GM12892 (cell line): ENCODE measurements around the gene TEX264.

Experiments
- DNase-seq: peaks from one replicate; pipeline ENCODE4 v3.0.0; 2011; ENCODE audit not compliant: insufficient read length
- FAIRE-seq: peaks from 2 replicates; lab custom pipeline; 2011; peaks lifted over from hg19 to GRCh38; lab: Jason Lieb, UNC
- POLR2A ChIP-seq: IDR thresholded peaks from 2 replicates; pipeline ENCODE4 v1.6.1; 2011; ENCODE audit warnings: low read depth, low read length, control low read depth
- POLR2AphosphoS5 ChIP-seq: IDR thresholded peaks from 2 replicates; pipeline ENCODE4 v1.6.1; 2011; ENCODE audit warnings: low read depth, low read length, control low read depth
- TAF1 ChIP-seq: IDR thresholded peaks from 2 replicates; pipeline ENCODE4 v1.6.1; 2011; ENCODE audit warnings: low read depth, mild to moderate bottlenecking, control low read depth, low read length, borderline replicate concordance

Gene TEX264

GRCh38 chr3:51678186-51678585, 7.1 kb downstream of the TEX264 start:
- DNase-seq (no peak), FAIRE-seq (no peak)

GRCh38 chr3:51678641-51679040, 7.6 kb downstream of the TEX264 start:
- DNase-seq (no peak), FAIRE-seq (no peak)
- TF ChIP-seq POLR2AphosphoS5 (no peak), TAF1 (no peak), POLR2A (no peak)

More at GRCh38 chr3:51678186-51678585, 7.1 kb downstream of the TEX264 start:
- no peak for TF ChIP-seq POLR2AphosphoS5
- TF ChIP-seq TAF1: no peak
- TF ChIP-seq POLR2A: no peak

- DNase-seq (no peak), FAIRE-seq (no peak)
- no peak for TF ChIP-seq POLR2AphosphoS5
- no peak for TF ChIP-seq TAF1
- TF ChIP-seq POLR2A: no peak
Observed at GRCh38 chr3:51679318-51679717, 8.3 kb downstream of the TEX264 start.

- FAIRE-seq (no peak), DNase-seq (no peak)
- TF ChIP-seq POLR2A (no peak), TAF1 (no peak), POLR2AphosphoS5 (no peak)
Observed at GRCh38 chr3:51679777-51680176, 8.7 kb downstream of the TEX264 start.

GRCh38 chr3:51680196-51680595, 9.1 kb downstream of the TEX264 start:
- FAIRE-seq (no peak), DNase-seq (no peak)
- no peak for TF ChIP-seq TAF1
- TF ChIP-seq POLR2A: no peak
- no peak for TF ChIP-seq POLR2AphosphoS5

- DNase-seq (no peak), FAIRE-seq (no peak)
- TF ChIP-seq TAF1 (no peak), POLR2A (no peak), POLR2AphosphoS5 (no peak)
Observed at GRCh38 chr3:51680663-51681230, 9.7 kb downstream of the TEX264 start.

GRCh38 chr3:51681453-51681852, 10.4 kb downstream of the TEX264 start:
- no peak for FAIRE-seq
- DNase-seq: no peak
- TF ChIP-seq POLR2A (no peak), TAF1 (no peak), POLR2AphosphoS5 (no peak)

GRCh38 chr3:51682079-51682478, 11.0 kb downstream of the TEX264 start:
- peak; percentile 83 for DNase-seq
- peak; percentile 96 for FAIRE-seq
- TF ChIP-seq POLR2AphosphoS5 (no peak), TAF1 (no peak), POLR2A (no peak)

- FAIRE-seq (no peak), DNase-seq (no peak)
- TF ChIP-seq TAF1 (no peak), POLR2AphosphoS5 (no peak), POLR2A (no peak)
Observed at GRCh38 chr3:51682526-51682925, 11.5 kb downstream of the TEX264 start.

- TF ChIP-seq TAF1 (no peak), POLR2A (no peak), POLR2AphosphoS5 (no peak)
- DNase-seq (no peak), FAIRE-seq (no peak)
Observed at GRCh38 chr3:51683566-51683965, 12.5 kb downstream of the TEX264 start.

GRCh38 chr3:51684971-51685751, 14.1 kb downstream of the TEX264 start:
- FAIRE-seq (no peak), DNase-seq (no peak)
- no peak for TF ChIP-seq POLR2A
- TF ChIP-seq TAF1: no peak
- TF ChIP-seq POLR2AphosphoS5: no peak

GRCh38 chr3:51686056-51686455, 15.0 kb downstream of the TEX264 start:
- TF ChIP-seq TAF1 (no peak), POLR2A (no peak), POLR2AphosphoS5 (no peak)
- DNase-seq: no peak
- no peak for FAIRE-seq
